Measurements from ENCODE around the gene ITPR1. TPM values are rescaled to one million over a fixed set of nuclear protein-coding genes. Genes with fewer than 3 reads are reported as not detected.

ITPR1 gene
- total and polyA plus RNA-seq, 2 experiments from 2014 or later = 6.8 to 21.0 TPM

DNA sequence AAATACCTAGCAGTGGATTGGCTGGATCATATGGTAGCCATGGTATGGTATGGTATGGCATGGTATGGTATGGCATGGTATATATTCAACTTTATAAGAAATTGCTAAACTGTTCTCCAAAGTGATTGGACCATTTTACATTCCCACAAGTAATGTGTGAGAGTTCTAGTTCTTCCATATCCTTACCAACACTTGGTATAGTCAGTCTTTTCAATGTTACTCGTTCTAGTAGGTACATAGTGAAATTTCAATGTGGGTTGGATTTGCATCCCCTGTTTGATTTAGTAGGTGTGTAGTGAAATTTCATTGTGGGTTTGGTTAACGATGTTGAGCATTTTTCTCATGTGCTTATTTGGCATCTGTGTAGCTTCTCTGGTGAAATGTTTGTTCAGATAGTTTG is 154.3 kb downstream of the ITPR1 start (continued):
- TF ChIP-seq, protein P1, sequence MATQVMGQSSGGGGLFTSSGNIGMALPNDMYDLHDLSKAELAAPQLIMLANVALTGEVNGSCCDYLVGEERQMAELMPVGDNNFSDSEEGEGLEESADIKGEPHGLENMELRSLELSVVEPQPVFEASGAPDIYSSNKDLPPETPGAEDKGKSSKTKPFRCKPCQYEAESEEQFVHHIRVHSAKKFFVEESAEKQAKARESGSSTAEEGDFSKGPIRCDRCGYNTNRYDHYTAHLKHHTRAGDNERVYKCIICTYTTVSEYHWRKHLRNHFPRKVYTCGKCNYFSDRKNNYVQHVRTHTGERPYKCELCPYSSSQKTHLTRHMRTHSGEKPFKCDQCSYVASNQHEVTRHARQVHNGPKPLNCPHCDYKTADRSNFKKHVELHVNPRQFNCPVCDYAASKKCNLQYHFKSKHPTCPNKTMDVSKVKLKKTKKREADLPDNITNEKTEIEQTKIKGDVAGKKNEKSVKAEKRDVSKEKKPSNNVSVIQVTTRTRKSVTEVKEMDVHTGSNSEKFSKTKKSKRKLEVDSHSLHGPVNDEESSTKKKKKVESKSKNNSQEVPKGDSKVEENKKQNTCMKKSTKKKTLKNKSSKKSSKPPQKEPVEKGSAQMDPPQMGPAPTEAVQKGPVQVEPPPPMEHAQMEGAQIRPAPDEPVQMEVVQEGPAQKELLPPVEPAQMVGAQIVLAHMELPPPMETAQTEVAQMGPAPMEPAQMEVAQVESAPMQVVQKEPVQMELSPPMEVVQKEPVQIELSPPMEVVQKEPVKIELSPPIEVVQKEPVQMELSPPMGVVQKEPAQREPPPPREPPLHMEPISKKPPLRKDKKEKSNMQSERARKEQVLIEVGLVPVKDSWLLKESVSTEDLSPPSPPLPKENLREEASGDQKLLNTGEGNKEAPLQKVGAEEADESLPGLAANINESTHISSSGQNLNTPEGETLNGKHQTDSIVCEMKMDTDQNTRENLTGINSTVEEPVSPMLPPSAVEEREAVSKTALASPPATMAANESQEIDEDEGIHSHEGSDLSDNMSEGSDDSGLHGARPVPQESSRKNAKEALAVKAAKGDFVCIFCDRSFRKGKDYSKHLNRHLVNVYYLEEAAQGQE (IDR thresholded peaks at IDR 0.05; ENCODE audit: unreplicated experiment) = no peak
- TF ChIP-seq, protein P2, sequence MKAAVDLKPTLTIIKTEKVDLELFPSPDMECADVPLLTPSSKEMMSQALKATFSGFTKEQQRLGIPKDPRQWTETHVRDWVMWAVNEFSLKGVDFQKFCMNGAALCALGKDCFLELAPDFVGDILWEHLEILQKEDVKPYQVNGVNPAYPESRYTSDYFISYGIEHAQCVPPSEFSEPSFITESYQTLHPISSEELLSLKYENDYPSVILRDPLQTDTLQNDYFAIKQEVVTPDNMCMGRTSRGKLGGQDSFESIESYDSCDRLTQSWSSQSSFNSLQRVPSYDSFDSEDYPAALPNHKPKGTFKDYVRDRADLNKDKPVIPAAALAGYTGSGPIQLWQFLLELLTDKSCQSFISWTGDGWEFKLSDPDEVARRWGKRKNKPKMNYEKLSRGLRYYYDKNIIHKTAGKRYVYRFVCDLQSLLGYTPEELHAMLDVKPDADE (IDR thresholded peaks at IDR 0.05) = no peak
- TF ChIP-seq POLR2AphosphoS5 (IDR thresholded peaks at IDR 0.05; ENCODE audit: low read depth) (no peak), EZH2 (IDR thresholded peaks at IDR 0.05; ENCODE audit: low read depth, unreplicated experiment) (no peak), ZNF331 (CRISPR knock-in tag; IDR thresholded peaks at IDR 0.05; ENCODE audit: low read depth) (no peak), EZH2phosphoT487 (IDR thresholded peaks at IDR 0.05; ENCODE audit: unreplicated experiment) (no peak), STAT1 (IDR thresholded peaks at IDR 0.05; ENCODE audit: unreplicated experiment) (no peak)

DNA sequence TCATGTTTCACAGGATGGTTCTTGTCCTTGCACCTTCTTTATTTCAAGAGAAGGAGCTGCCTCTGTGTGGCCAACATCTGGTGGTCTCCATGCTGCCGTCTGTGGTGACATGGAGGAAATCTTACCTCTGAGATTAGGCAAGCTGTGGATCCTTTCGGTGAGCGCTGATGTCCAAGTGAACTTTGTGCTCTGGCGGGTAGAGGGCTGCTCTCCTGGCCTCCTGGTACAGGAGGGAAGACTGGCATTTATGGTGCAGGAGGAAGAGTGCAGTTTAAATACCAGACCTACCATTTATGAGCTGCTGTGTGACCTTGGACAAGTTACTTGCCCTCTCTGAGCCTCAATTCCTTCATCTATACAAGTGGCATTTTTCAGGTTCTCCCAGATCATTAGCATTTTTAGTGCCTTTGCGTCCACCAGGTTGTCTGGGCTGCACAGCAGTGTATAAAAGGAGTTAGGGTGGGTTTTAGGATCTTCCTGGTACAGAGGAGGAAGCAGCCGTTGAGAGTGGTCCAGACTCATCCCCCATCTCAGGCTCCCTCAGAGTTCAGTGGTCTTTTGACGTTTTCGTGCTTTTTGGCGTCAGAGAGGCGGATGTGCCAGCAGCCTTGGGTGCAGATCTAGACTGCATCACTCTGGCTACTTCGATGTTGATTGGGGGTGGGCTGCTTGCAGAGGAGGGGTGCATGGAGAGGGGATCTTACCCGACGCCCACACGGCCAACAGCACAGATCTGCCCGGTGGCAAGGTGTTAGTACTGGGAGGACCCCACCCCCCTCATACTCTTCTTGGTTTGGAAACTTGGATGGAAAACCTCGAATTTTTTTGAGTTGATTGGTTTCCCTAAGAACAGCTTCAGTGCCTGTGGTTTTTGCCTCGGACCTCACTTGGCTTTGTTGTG is 162.2 kb downstream of the ITPR1 start:
- no peaks in the 10 kb centered on the region for H3K9me2 ChIP-seq (ENCODE audit: insufficient read depth)
- peaks cover 7% of the 10 kb centered on the region for H3K4me1 Mint-ChIP-seq
- H3K4me3 Mint-ChIP-seq = no peak overlapping the region
- ATAC-seq = peak; percentile 52
- TF ChIP-seq CREB1 (CRISPR knock-in tag; IDR thresholded peaks at IDR 0.05; ENCODE audit: low read depth) (no peak), POLR2AphosphoS5 (IDR thresholded peaks at IDR 0.05; ENCODE audit: low read depth) (no peak), ZNF331 (CRISPR knock-in tag; IDR thresholded peaks at IDR 0.05; ENCODE audit: low read depth) (no peak), JUNB (IDR thresholded peaks at IDR 0.05; ENCODE audit: unreplicated experiment) (no peak), ZNF114 (CRISPR knock-in tag; IDR thresholded peaks at IDR 0.05) (no peak)
- TF ChIP-seq, protein P3, sequence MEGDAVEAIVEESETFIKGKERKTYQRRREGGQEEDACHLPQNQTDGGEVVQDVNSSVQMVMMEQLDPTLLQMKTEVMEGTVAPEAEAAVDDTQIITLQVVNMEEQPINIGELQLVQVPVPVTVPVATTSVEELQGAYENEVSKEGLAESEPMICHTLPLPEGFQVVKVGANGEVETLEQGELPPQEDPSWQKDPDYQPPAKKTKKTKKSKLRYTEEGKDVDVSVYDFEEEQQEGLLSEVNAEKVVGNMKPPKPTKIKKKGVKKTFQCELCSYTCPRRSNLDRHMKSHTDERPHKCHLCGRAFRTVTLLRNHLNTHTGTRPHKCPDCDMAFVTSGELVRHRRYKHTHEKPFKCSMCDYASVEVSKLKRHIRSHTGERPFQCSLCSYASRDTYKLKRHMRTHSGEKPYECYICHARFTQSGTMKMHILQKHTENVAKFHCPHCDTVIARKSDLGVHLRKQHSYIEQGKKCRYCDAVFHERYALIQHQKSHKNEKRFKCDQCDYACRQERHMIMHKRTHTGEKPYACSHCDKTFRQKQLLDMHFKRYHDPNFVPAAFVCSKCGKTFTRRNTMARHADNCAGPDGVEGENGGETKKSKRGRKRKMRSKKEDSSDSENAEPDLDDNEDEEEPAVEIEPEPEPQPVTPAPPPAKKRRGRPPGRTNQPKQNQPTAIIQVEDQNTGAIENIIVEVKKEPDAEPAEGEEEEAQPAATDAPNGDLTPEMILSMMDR (conservative IDR thresholded peaks at IDR 0.05; ENCODE audit: low read depth in 2 of 2) = no peak
- TF ChIP-seq, protein P1 (IDR thresholded peaks at IDR 0.05; ENCODE audit: unreplicated experiment) = no peak
- H3K36me3 ChIP-seq (ENCODE audit: insufficient read depth) = no peaks in the 10 kb centered on the region
- H3K4me1 ChIP-seq (ENCODE audit: insufficient read depth) = no peaks in the 10 kb centered on the region
- H3K4me2 ChIP-seq = no peak overlapping the region
- H3F3A ChIP-seq (replicated peaks; ENCODE audit: low read depth) = no peaks in the 10 kb centered on the region
- H3K27me3 Mint-ChIP-seq (ENCODE audit: insufficient read depth, low read depth, poor library complexity) = peaks cover 2% of the 10 kb centered on the region
- H3K27ac Mint-ChIP-seq = no peak overlapping the region
- no peak overlapping the region for H3K27ac ChIP-seq (ENCODE audit: low read depth)
- no peaks in the 10 kb centered on the region for H3K27me3 ChIP-seq (ENCODE audit: insufficient read depth)
- no peaks in the 10 kb centered on the region for H3K79me2 ChIP-seq (replicated peaks; ENCODE audit: insufficient read depth)
- H3K4me3 ChIP-seq = no peak overlapping the region
- no peak overlapping the region for H2AFZ ChIP-seq
- no peaks in the 10 kb centered on the region for H4K20me1 ChIP-seq (replicated peaks; ENCODE audit: insufficient read depth)
- H3K9me3 Mint-ChIP-seq = no peaks in the 10 kb centered on the region
- H3K36me3 Mint-ChIP-seq (ENCODE audit: low read depth) = no peaks in the 10 kb centered on the region; the same call in 2 of the 3 replicates
- DNase-seq (ENCODE audit: low spot score) = no peak

All from GM23338 (cell line).